Endodermal cell (in vitro differentiated cells): ENCODE data around the gene HMCN2. TPM values are rescaled to one million over a fixed set of nuclear protein-coding genes. Genes with fewer than 3 reads are reported as not detected.
"Not testable (repeated sequence)": the region's sequence is repeated elsewhere in the genome, so short reads cannot be mapped to it uniquely, and the experiment has no call there.

Source experiments
- DNase-seq: peaks from one replicate; pipeline ENCODE4 v3.0.0-alpha.2; 2017
- H3K27ac ChIP-seq: 2 replicates; pipeline ENCODE4 v1.5.1; 2013; ENCODE audit warnings: mild to moderate bottlenecking, low read depth, low read length, moderate library complexity
- H3K27me3 ChIP-seq: 2 replicates; pipeline ENCODE4 v1.6.1; 2013; ENCODE audit warnings: mild to moderate bottlenecking, low read length, moderate library complexity; ENCODE audit not compliant: insufficient read depth, control insufficient read depth, poor library complexity, severe bottlenecking
- H3K36me3 ChIP-seq: 2 replicates; pipeline ENCODE4 v1.7.0; 2013; ENCODE audit warnings: mild to moderate bottlenecking, low read length, moderate library complexity; ENCODE audit not compliant: control insufficient read depth, insufficient read depth
- H3K4me1 ChIP-seq: one replicate; pipeline ENCODE4 v1.7.0; 2013; ENCODE audit warnings: low read length; ENCODE audit not compliant: control insufficient read depth, insufficient read depth
- H3K4me3 ChIP-seq: 2 replicates; pipeline ENCODE4 v1.5.1; 2013; ENCODE audit warnings: mild to moderate bottlenecking, low read length, moderate library complexity
- H3K9ac ChIP-seq: 2 replicates; pipeline ENCODE4 v1.6.1; 2013; ENCODE audit warnings: mild to moderate bottlenecking, low read length, moderate library complexity; ENCODE audit not compliant: poor library complexity, severe bottlenecking; ENCODE audit errors: extremely low read depth
- H3K9me3 ChIP-seq: 2 replicates; pipeline ENCODE4 v1.6.1; 2013; ENCODE audit warnings: mild to moderate bottlenecking, low read length, moderate library complexity; ENCODE audit not compliant: control insufficient read depth
- H3K27ac Mint-ChIP-seq: 2 replicates; pipeline ENCODE4 v1.8.0; 2020; ENCODE audit warnings: mixed read lengths
- H3K27me3 Mint-ChIP-seq: 2 replicates; pipeline ENCODE4 v1.8.0; 2021; ENCODE audit warnings: mild to moderate bottlenecking, mixed read lengths; ENCODE audit not compliant: insufficient read depth
- H3K36me3 Mint-ChIP-seq: 2 replicates; pipeline ENCODE4 v1.8.0; 2020; ENCODE audit warnings: low read depth, mixed read lengths
- H3K4me1 Mint-ChIP-seq: 2 replicates; pipeline ENCODE4 v1.8.0; 2020; ENCODE audit warnings: mixed read lengths
- H3K4me3 Mint-ChIP-seq: 2 replicates; pipeline ENCODE4 v1.8.0; 2020; ENCODE audit warnings: mild to moderate bottlenecking, moderate library complexity, mixed read lengths
- H3K9me3 Mint-ChIP-seq: 2 replicates; pipeline ENCODE4 v1.8.0; 2020; ENCODE audit warnings: mild to moderate bottlenecking, mixed read lengths
- WGBS, 2 experiments: methylation state at CpG; one replicate each; pipeline versions ENCODE4 v1.1.5 to v1.1.7; 2013; ENCODE audit warnings: missing lambda C conversion rate in 2 of 2, mixed read lengths in 1 of 2; ENCODE audit not compliant: insufficient coverage in 1 of 2, insufficient read length in 1 of 2; 5-methylcytosine and 5-hydroxymethylcytosine counted together
- total RNA-seq, 2 donors: library from RNA; stranded (reverse); fragmentation: NEBNext Ultra II Directional in 1 of 2; extraction: Animal tissue kit (Norgen Biotek cat#: 25700) in 1 of 2; gene quantifications; 2 replicates in 1 of 2; 3 replicates in 1 of 2; pipeline ENCODE4 v1.2.1, GENCODE V29; 2021
- TF ChIP-seq, protein P1 (sequence below): fragments of 200-600 bp; sonication (generic); conservative IDR thresholded peaks from 2 replicates; pipeline ENCODE4 v1.5.0; 2021; ENCODE audit warnings: antibody characterized with exemption, mild to moderate bottlenecking

Gene HMCN2
- total RNA-seq, 2 donors from 2014 or later, result 3.3 to 3.9 TPM

- WGBS, 2 experiments, result 89 to 100% methylated on average over 4 to 8 of the region's 8 CpGs
- DNase-seq, result no peak
- H3K4me1 ChIP-seq, result no peaks in the 10 kb centered on the region
- H3K4me3 Mint-ChIP-seq, result no peak overlapping the region
- no peaks in the 10 kb centered on the region for H3K4me1 Mint-ChIP-seq
- H3K36me3 Mint-ChIP-seq, result no peaks in the 10 kb centered on the region
- H3K9me3 Mint-ChIP-seq, result no peaks in the 10 kb centered on the region
- no peaks in the 10 kb centered on the region for H3K36me3 ChIP-seq
- no peaks in the 10 kb centered on the region for H3K9me3 ChIP-seq
- H3K27ac ChIP-seq, result no peak overlapping the region
- no peak overlapping the region for H3K27ac Mint-ChIP-seq
- no peaks in the 10 kb centered on the region for H3K27me3 Mint-ChIP-seq
- H3K27me3 ChIP-seq, result no peaks in the 10 kb centered on the region
- H3K4me3 ChIP-seq, result no peak overlapping the region
- no peak overlapping the region for H3K9ac ChIP-seq
- TF ChIP-seq, protein P1, sequence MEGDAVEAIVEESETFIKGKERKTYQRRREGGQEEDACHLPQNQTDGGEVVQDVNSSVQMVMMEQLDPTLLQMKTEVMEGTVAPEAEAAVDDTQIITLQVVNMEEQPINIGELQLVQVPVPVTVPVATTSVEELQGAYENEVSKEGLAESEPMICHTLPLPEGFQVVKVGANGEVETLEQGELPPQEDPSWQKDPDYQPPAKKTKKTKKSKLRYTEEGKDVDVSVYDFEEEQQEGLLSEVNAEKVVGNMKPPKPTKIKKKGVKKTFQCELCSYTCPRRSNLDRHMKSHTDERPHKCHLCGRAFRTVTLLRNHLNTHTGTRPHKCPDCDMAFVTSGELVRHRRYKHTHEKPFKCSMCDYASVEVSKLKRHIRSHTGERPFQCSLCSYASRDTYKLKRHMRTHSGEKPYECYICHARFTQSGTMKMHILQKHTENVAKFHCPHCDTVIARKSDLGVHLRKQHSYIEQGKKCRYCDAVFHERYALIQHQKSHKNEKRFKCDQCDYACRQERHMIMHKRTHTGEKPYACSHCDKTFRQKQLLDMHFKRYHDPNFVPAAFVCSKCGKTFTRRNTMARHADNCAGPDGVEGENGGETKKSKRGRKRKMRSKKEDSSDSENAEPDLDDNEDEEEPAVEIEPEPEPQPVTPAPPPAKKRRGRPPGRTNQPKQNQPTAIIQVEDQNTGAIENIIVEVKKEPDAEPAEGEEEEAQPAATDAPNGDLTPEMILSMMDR, result no peak
Observed at GRCh38 chr9:130400870-130401269, 135.3 kb downstream of the HMCN2 start.

- not testable (repeated sequence) for H3K27me3 ChIP-seq, H3K9me3 ChIP-seq, H3K36me3 ChIP-seq, H3K27me3 Mint-ChIP-seq, DNase-seq, H3K9me3 Mint-ChIP-seq, H3K4me1 Mint-ChIP-seq, H3K36me3 Mint-ChIP-seq, H3K27ac Mint-ChIP-seq, H3K4me3 Mint-ChIP-seq, H3K4me3 ChIP-seq, H3K9ac ChIP-seq, H3K4me1 ChIP-seq, H3K27ac ChIP-seq
- WGBS, 2 experiments, result 88 to 100% methylated on average over 2 to 3 of the region's 3 CpGs
Observed at GRCh38 chr9:130401742-130402141, 136.2 kb downstream of the HMCN2 start.

- H3K9me3 ChIP-seq, result no peaks in the 10 kb centered on the region
- Mint-ChIP-seq H3K27ac (no peak overlapping the region), H3K36me3 (no peaks in the 10 kb centered on the region), H3K4me1 (no peaks in the 10 kb centered on the region), H3K9me3 (no peaks in the 10 kb centered on the region), H3K27me3 (no peaks in the 10 kb centered on the region), H3K4me3 (no peak overlapping the region)
- H3K4me1 ChIP-seq, result no peaks in the 10 kb centered on the region
- H3K27me3 ChIP-seq, result no peaks in the 10 kb centered on the region
- H3K27ac ChIP-seq, result no peak overlapping the region
- no peak overlapping the region for H3K9ac ChIP-seq
- 94 to 100% methylated on average over 1 to 3 of the region's 3 CpGs for WGBS, 2 experiments
- no peaks in the 10 kb centered on the region for H3K36me3 ChIP-seq
- TF ChIP-seq, protein P1, result no peak
- no peak for DNase-seq
- H3K4me3 ChIP-seq, result no peak overlapping the region
Observed at GRCh38 chr9:130402243-130402642, 136.7 kb downstream of the HMCN2 start.
